Progenitor cell of endocrine pancreas (in vitro differentiated cells): ENCODE measurements around the gene BBS9. TPM values are rescaled to one million over a fixed set of nuclear protein-coding genes. Genes with fewer than 3 reads are reported as not detected.

Experiments used
- DNase-seq: peaks from one replicate; pipeline ENCODE4 v3.0.0; 2021; ENCODE audit warnings: low spot score; ENCODE audit not compliant: unreplicated experiment
- H3K27ac Mint-ChIP-seq: 2 replicates; pipeline ENCODE4 v1.8.0; 2021; ENCODE audit warnings: mild to moderate bottlenecking, moderate library complexity, mixed read lengths
- H3K27me3 Mint-ChIP-seq: 2 replicates; pipeline ENCODE4 v1.8.0; 2021; ENCODE audit warnings: mixed read lengths
- H3K36me3 Mint-ChIP-seq: 2 replicates; pipeline ENCODE4 v1.8.0; 2022; ENCODE audit warnings: mixed read lengths; ENCODE audit not compliant: insufficient read depth
- H3K4me1 Mint-ChIP-seq: 2 replicates; pipeline ENCODE4 v1.8.0; 2021; ENCODE audit warnings: low read depth, mixed read lengths
- H3K4me3 Mint-ChIP-seq: 2 replicates; pipeline ENCODE4 v1.8.0; 2021; ENCODE audit warnings: low read depth, mild to moderate bottlenecking, moderate library complexity, mixed read lengths
- H3K9me3 Mint-ChIP-seq: 2 replicates; pipeline ENCODE4 v1.8.0; 2021; ENCODE audit warnings: low read depth, mixed read lengths
- CTCF ChIP-seq: fragments of 200-600 bp; sonication (generic); IDR thresholded peaks from one replicate; pipeline ENCODE4 v1.5.0; 2021; ENCODE audit warnings: antibody characterized with exemption, mild to moderate bottlenecking; ENCODE audit not compliant: unreplicated experiment
- total RNA-seq: library from RNA; stranded (reverse); gene quantifications from 2 replicates; pipeline ENCODE4 v1.2.1, GENCODE V29; 2021

Gene BBS9
- total RNA-seq, 1 donor from 2014 or later: 25.5 TPM

GRCh38 chr7:33610918-33611317, 481.6 kb downstream of the BBS9 start:
- peaks cover 4% of the 10 kb centered on the region for H3K9me3 Mint-ChIP-seq
- no peak overlapping the region for H3K4me3 Mint-ChIP-seq
- no peaks in the 10 kb centered on the region for H3K36me3 Mint-ChIP-seq
- H3K27ac Mint-ChIP-seq: no peak overlapping the region
- DNase-seq: no peak
- no peaks in the 10 kb centered on the region for H3K27me3 Mint-ChIP-seq
- peaks cover 17% of the 10 kb centered on the region for H3K4me1 Mint-ChIP-seq
- no peak for TF ChIP-seq CTCF

GRCh38 chr7:33612442-33612841, 483.1 kb downstream of the BBS9 start:
- no peak for TF ChIP-seq CTCF
- Mint-ChIP-seq H3K9me3 (peaks cover 5% of the 10 kb centered on the region), H3K27ac (no peak overlapping the region)

GRCh38 chr7:33614357-33615117, 485.2 kb downstream of the BBS9 start:
- Mint-ChIP-seq H3K27me3 (no peaks in the 10 kb centered on the region), H3K4me1 (peaks cover 27% of the 10 kb centered on the region), H3K4me3 (no peak overlapping the region), H3K9me3 (peaks cover 4% of the 10 kb centered on the region), H3K36me3 (no peaks in the 10 kb centered on the region), H3K27ac (peak overlapping the region; percentile 53)
- no peak for TF ChIP-seq CTCF
- DNase-seq: no peak

More at GRCh38 chr7:33612442-33612841, 483.1 kb downstream of the BBS9 start:
- no peak for DNase-seq
- H3K27me3 Mint-ChIP-seq: no peaks in the 10 kb centered on the region
- H3K4me3 Mint-ChIP-seq: no peak overlapping the region
- H3K36me3 Mint-ChIP-seq: no peaks in the 10 kb centered on the region
- peaks cover 18% of the 10 kb centered on the region for H3K4me1 Mint-ChIP-seq

GRCh38 chr7:33616752-33617151, 487.4 kb downstream of the BBS9 start:
- no peak overlapping the region for H3K27ac Mint-ChIP-seq

GRCh38 chr7:33619264-33619663, 489.9 kb downstream of the BBS9 start:
- Mint-ChIP-seq H3K36me3 (peaks cover 8% of the 10 kb centered on the region), H3K27ac (no peak overlapping the region), H3K9me3 (peaks cover 11% of the 10 kb centered on the region), H3K4me3 (no peak overlapping the region), H3K27me3 (no peaks in the 10 kb centered on the region), H3K4me1 (peaks cover 28% of the 10 kb centered on the region)
- TF ChIP-seq CTCF: no peak
- no peak for DNase-seq

More at GRCh38 chr7:33616752-33617151, 487.4 kb downstream of the BBS9 start:
- no peak for TF ChIP-seq CTCF
- peaks cover 11% of the 10 kb centered on the region for H3K9me3 Mint-ChIP-seq
- peaks cover 8% of the 10 kb centered on the region for H3K36me3 Mint-ChIP-seq
- H3K27me3 Mint-ChIP-seq: no peaks in the 10 kb centered on the region
- no peak overlapping the region for H3K4me3 Mint-ChIP-seq
- DNase-seq: no peak
- H3K4me1 Mint-ChIP-seq: peaks cover 29% of the 10 kb centered on the region
